Endothelial cell of umbilical vein (primary cell): Measurements from ENCODE around the gene TRIM67. TPM values are rescaled to one million over a fixed set of nuclear protein-coding genes. Genes with fewer than 3 reads are reported as not detected.

Experiments used
- BruUV-seq: library from RNA; stranded (reverse); fragments of 400-500 nt; replicated peaks from 2 replicates; lab custom pipeline; 2021; lab: Mats Ljungman, UMichigan
- CTCF ChIA-PET: fragments of 300-600, 350-600 bp; sonication (Branson Sonifier 250); formaldehyde crosslinking; loops from one replicate; lab custom pipeline; 2021; ENCODE audit warnings: antibody characterized with exemption, inconsistent platforms; lab: Charles Lee
- POLR2A ChIA-PET: fragments of 300-600, 350-600 bp; sonication (Branson Sonifier 250); formaldehyde crosslinking; loops from one replicate; lab custom pipeline; 2021; ENCODE audit warnings: antibody characterized with exemption, inconsistent platforms; lab: Charles Lee
- DNase-seq: peaks from one replicate; pipeline ENCODE4 v3.0.0-alpha.2; 2011; ENCODE audit warnings: low read depth, low spot score
- FAIRE-seq: peaks from 2 replicates; lab custom pipeline; 2011; peaks lifted over from hg19 to GRCh38; lab: Jason Lieb, UNC
- H2AFZ ChIP-seq: 2 replicates; pipeline ENCODE4 v1.6.0; 2012; ENCODE audit warnings: low read depth, low read length, control low read depth, inconsistent platforms
- H3K27ac ChIP-seq: 2 replicates; pipeline ENCODE4 v1.5.1; 2011; ENCODE audit warnings: low read depth, mild to moderate bottlenecking, control low read depth, low read length, moderate library complexity; ENCODE audit not compliant: insufficient read depth
- H3K27me3 ChIP-seq, 2 experiments: 2 replicates each; pipeline versions ENCODE4 v1.6.0 to v1.6.1; 2011; ENCODE audit warnings: low read length in 2 of 2, mixed read lengths in 1 of 2; ENCODE audit not compliant: control insufficient read depth in 2 of 2, insufficient read depth in 2 of 2
- H3K36me3 ChIP-seq, 2 experiments: 2 replicates in 1 of 2; 3 replicates in 1 of 2; pipeline ENCODE4 v1.5.1; 2011; ENCODE audit warnings: low read length in 2 of 2, mild to moderate bottlenecking in 1 of 2, moderate library complexity in 1 of 2; ENCODE audit not compliant: control insufficient read depth in 2 of 2, insufficient read depth in 2 of 2; ENCODE audit errors: extremely low read depth in 1 of 2
- H3K4me1 ChIP-seq: 3 replicates; pipeline ENCODE4 v1.5.1; 2011; ENCODE audit warnings: mild to moderate bottlenecking, low read length; ENCODE audit not compliant: control insufficient read depth, insufficient read depth; ENCODE audit errors: extremely low read depth
- H3K4me2 ChIP-seq: 2 replicates; pipeline ENCODE4 v1.6.1; 2011; ENCODE audit warnings: low read length, control low read depth, mixed read lengths; ENCODE audit not compliant: insufficient read depth
- H3K4me3 ChIP-seq, 3 experiments: fragments of 200-600 bp in 1 of 3; sonication (generic), shearing (Covaris generic) in 1 of 3; replicated peaks in 1 of 3; 2 replicates each; pipeline ENCODE4 v1.5.1; 2011 to 2016; ENCODE audit warnings: control low read depth in 3 of 3, low read length in 3 of 3, mild to moderate bottlenecking in 2 of 3, inconsistent platforms in 1 of 3, low read depth in 1 of 3, moderate library complexity in 1 of 3; ENCODE audit not compliant: insufficient read depth in 1 of 3
- H3K79me2 ChIP-seq: 2 replicates; pipeline ENCODE4 v1.6.0; 2012; ENCODE audit warnings: low read length, inconsistent platforms; ENCODE audit not compliant: control insufficient read depth, insufficient read depth
- H3K9ac ChIP-seq: replicated peaks from 2 replicates; pipeline ENCODE3; 2011; ENCODE audit warnings: low read length, control low read depth; ENCODE audit not compliant: insufficient read depth; ENCODE audit errors: extremely low read depth
- H3K9me1 ChIP-seq: replicated peaks from 3 replicates; pipeline ENCODE4 v1.6.0; 2011; ENCODE audit warnings: mild to moderate bottlenecking, low read length; ENCODE audit not compliant: control insufficient read depth, insufficient read depth; ENCODE audit errors: extremely low read depth
- H3K9me3 ChIP-seq: replicated peaks from 2 replicates; pipeline ENCODE4 v1.5.1; 2012; ENCODE audit warnings: low read length, inconsistent platforms; ENCODE audit not compliant: control insufficient read depth, insufficient read depth
- H4K20me1 ChIP-seq: replicated peaks from 2 replicates; pipeline ENCODE3; 2011; ENCODE audit warnings: mild to moderate bottlenecking, low read length; ENCODE audit not compliant: control insufficient read depth, insufficient read depth; ENCODE audit errors: extremely low read depth
- CTCF ChIP-seq, 2 donors: IDR thresholded peaks; 1 replicate in 1 of 2; 2 replicates in 1 of 2; pipeline ENCODE4 v1.5.1; 2011; ENCODE audit warnings: low read length in 2 of 2, mild to moderate bottlenecking in 2 of 2, moderate library complexity in 2 of 2, control low read depth in 1 of 2, inconsistent platforms in 1 of 2, low read depth in 1 of 2; ENCODE audit not compliant: insufficient read depth in 1 of 2; ENCODE audit errors: extremely low read depth in 1 of 2
- EZH2 ChIP-seq: IDR thresholded peaks from 2 replicates; pipeline ENCODE4 v1.6.1; 2012; ENCODE audit warnings: borderline replicate concordance, low read depth, mild to moderate bottlenecking, moderate library complexity, low read length, inconsistent platforms; ENCODE audit not compliant: severe bottlenecking
- FOS ChIP-seq: IDR thresholded peaks from 2 replicates; pipeline ENCODE4 v1.6.1; 2011; ENCODE audit warnings: mild to moderate bottlenecking, low read length, moderate library complexity, borderline replicate concordance; ENCODE audit not compliant: insufficient read depth
- GATA2 ChIP-seq: IDR thresholded peaks from 2 replicates; pipeline ENCODE4 v1.7.0; 2011; ENCODE audit warnings: low read depth, mild to moderate bottlenecking, moderate library complexity, mixed read lengths, low read length; ENCODE audit not compliant: insufficient read length, insufficient read depth
- JUN ChIP-seq: IDR thresholded peaks from 2 replicates; pipeline ENCODE4 v1.6.1; 2011; ENCODE audit warnings: borderline replicate concordance, low read depth; ENCODE audit not compliant: insufficient read length, insufficient read depth
- MAX ChIP-seq: IDR thresholded peaks from 2 replicates; pipeline ENCODE4 v1.6.1; 2011; ENCODE audit not compliant: insufficient read depth, insufficient read length
- MYC ChIP-seq: IDR thresholded peaks from one replicate; pipeline ENCODE4 v1.6.1; 2011; ENCODE audit warnings: mild to moderate bottlenecking, low read depth, low read length
- POLR2A ChIP-seq: IDR thresholded peaks from 2 replicates; pipeline ENCODE4 v1.6.1; 2012; ENCODE audit warnings: low read depth, mild to moderate bottlenecking, control low read depth, low read length
- POLR2AphosphoS5 ChIP-seq: IDR thresholded peaks from 2 replicates; pipeline ENCODE4 v1.6.1; 2012; ENCODE audit warnings: low read depth, mild to moderate bottlenecking, control low read depth, low read length, moderate library complexity; ENCODE audit not compliant: insufficient read depth
- dilution Hi-C: fragments of 300-500 bp; cut with MboI; formaldehyde crosslinking; loops from one replicate; pipeline ENCODE4 v1.15.0; 2019; ENCODE audit warnings: low sequenced_read_pairs; ENCODE audit not compliant: extremely low pct_ligation_motif_present
- intact Hi-C: fragments of 100-400 bp; cut with micrococcal nuclease; formaldehyde crosslinking; loops from one replicate; pipeline ENCODE4 v1.10.0; 2022
- polyA plus RNA-seq, 4 experiments: library from polyadenylated mRNA; depleted of rRNA in 3 of 4; stranded (reverse) in 3 of 4; unstranded in 1 of 4; fragments of >200 nt; gene quantifications; 2 replicates each; pipeline versions ENCODE4 v1.2.1 to v1.2.3, GENCODE V29; 2011 to 2012; ENCODE audit warnings: missing spikeins in 1 of 4
- total RNA-seq: library from RNA; stranded (reverse); gene quantifications from 2 replicates; pipeline ENCODE4 v1.2.3, GENCODE V29; 2021

The TRIM67 gene
- total and polyA plus RNA-seq, 2 donors (not counting 3 experiments of a cell fraction or from before 2014, with no cell fraction given): not detected

- Histone ChIP-seq H3K4me1 (no peaks in the 10 kb centered on the region), H2AFZ (no peak overlapping the region), H3K27ac (no peak overlapping the region), H3K9me3 (no peaks in the 10 kb centered on the region), H3K9ac (no peak overlapping the region), H3K4me3 (no peak overlapping the region), H3K27me3 (peaks cover 0 to 12% of the 10 kb centered on the region in 2 experiments), H4K20me1 (no peaks in the 10 kb centered on the region), H3K9me1 (no peaks in the 10 kb centered on the region), H3K36me3 (no peaks in the 10 kb centered on the region), H3K4me2 (no peak overlapping the region), H3K79me2 (no peaks in the 10 kb centered on the region)
- TF ChIP-seq MYC (no peak), FOS (no peak), EZH2 (no peak), MAX (no peak), POLR2AphosphoS5 (no peak), POLR2A (no peak), JUN (no peak), CTCF (IDR thresholded peaks at IDR 0.05; ENCODE audit: extremely low read depth in 1 of 2, insufficient read depth in 1 of 2, low read depth in 1 of 2, low read length in 2 of 2) (no peak), GATA2 (no peak)
- DNase-seq (no peak), FAIRE-seq (no peak)
- BruUV-seq: no TSS peak
- intact Hi-C loops (no loop called here), dilution Hi-C loops (no loop called here)
- ChIA-PET POLR2A (no interaction called here), CTCF (no interaction called here)
Measured at GRCh38 chr1:231177936-231178335, 16.1 kb downstream of the TRIM67 start.
